KBM-7 (cell line): ENCODE results near the gene KIF5C.

ENCODE experiments used
- DNase-seq: peaks from one replicate; pipeline ENCODE4 v3.0.0-alpha.2; 2015
- in situ Hi-C: fragments of 300-500 bp; cut with MboI; formaldehyde crosslinking; loops from 2 replicates; pipeline ENCODE4 v1.14.3; 2020; ENCODE audit warnings: low sequenced_read_pairs, low pct_unique_long_range_greater_than_20kb, mixed read lengths

The KIF5C gene

GRCh38 chr2:148953426-148953825 lies 78.4 kb downstream of the KIF5C start:
- DNase-seq: no peak
- in situ Hi-C loops: no loop called here

- in situ Hi-C loops: no loop called here
- DNase-seq: no peak
These were observed 79.5 kb downstream of the KIF5C start for GRCh38 chr2:148954536-148954935.

GRCh38 chr2:148955798-148956197 lies 80.8 kb downstream of the KIF5C start:
- in situ Hi-C loops: no loop called here
- DNase-seq: no peak

GRCh38 chr2:148957023-148957422 lies 82.0 kb downstream of the KIF5C start:
- in situ Hi-C loops: no loop called here
- DNase-seq: no peak

GRCh38 chr2:148959745-148960144 lies 84.7 kb downstream of the KIF5C start:
- in situ Hi-C loops: no loop called here
- no peak for DNase-seq

- in situ Hi-C loops: no loop called here
- no peak for DNase-seq
These were observed 85.5 kb downstream of the KIF5C start for GRCh38 chr2:148960483-148960882.

GRCh38 chr2:148963461-148963860 lies 88.4 kb downstream of the KIF5C start:
- DNase-seq: no peak
- in situ Hi-C loops: no loop called here

- peak; percentile 85 for DNase-seq
- in situ Hi-C loops: no loop called here
These were observed 90.8 kb downstream of the KIF5C start for GRCh38 chr2:148965623-148966437.

GRCh38 chr2:148966438-148966758 lies 91.4 kb downstream of the KIF5C start:
- no peak for DNase-seq
- in situ Hi-C loops: no loop called here

GRCh38 chr2:148967056-148967455 lies 92.0 kb downstream of the KIF5C start:
- DNase-seq: no peak
- in situ Hi-C loops: no loop called here

- no peak for DNase-seq
- in situ Hi-C loops: no loop called here
These were observed 92.6 kb downstream of the KIF5C start for GRCh38 chr2:148967578-148967977.

GRCh38 chr2:148968301-148968700 lies 93.3 kb downstream of the KIF5C start:
- no peak for DNase-seq
- in situ Hi-C loops: no loop called here

GRCh38 chr2:148968776-148969319 lies 93.8 kb downstream of the KIF5C start:
- no peak for DNase-seq
- in situ Hi-C loops: no loop called here

- in situ Hi-C loops: no loop called here
These were observed 94.6 kb downstream of the KIF5C start for GRCh38 chr2:148969659-148970061.

GRCh38 chr2:148970385-148970784 lies 95.4 kb downstream of the KIF5C start:
- no peak for DNase-seq
- in situ Hi-C loops: no loop called here

More at GRCh38 chr2:148969659-148970061, 94.6 kb downstream of the KIF5C start:
- no peak for DNase-seq

- in situ Hi-C loops: no loop called here
- no peak for DNase-seq
These were observed 96.5 kb downstream of the KIF5C start for GRCh38 chr2:148971547-148971946.

GRCh38 chr2:148974095-148974494 lies 99.1 kb downstream of the KIF5C start:
- in situ Hi-C loops: no loop called here
- no peak for DNase-seq

GRCh38 chr2:148978026-148978685 lies 103.1 kb downstream of the KIF5C start:
- in situ Hi-C loops: loop anchor here (25.0 kb wide), 1 partner anchor 416 kb away; no protein-coding TSS in a partner anchor
- DNase-seq: no peak

- in situ Hi-C loops: loop anchor here (25.0 kb wide), 1 partner anchor 416 kb away; no protein-coding TSS in a partner anchor
- no peak for DNase-seq
These were observed 103.7 kb downstream of the KIF5C start for GRCh38 chr2:148978706-148979105.

- in situ Hi-C loops: loop anchor here (25.0 kb wide), 1 partner anchor 417 kb away; no protein-coding TSS in a partner anchor
- no peak for DNase-seq
These were observed 104.3 kb downstream of the KIF5C start for GRCh38 chr2:148979164-148979918.
